Cardiac muscle cell (in vitro differentiated cells and primary cell): Measurements from ENCODE around the gene CD160. TPM values are rescaled to one million over a fixed set of nuclear protein-coding genes. Genes with fewer than 3 reads are reported as not detected.

Experiments
- DNase-seq, 2 donors: peaks; one replicate each; pipeline versions ENCODE4 v3.0.0 to v3.0.0-alpha.2; 2010 to 2017; ENCODE audit warnings: low read depth in 1 of 2, low spot score in 1 of 2
- H3K27ac ChIP-seq: fragments of 200-600 bp; sonication (generic); 2 replicates; pipeline ENCODE4 v1.5.1; 2016
- H3K27me3 ChIP-seq: fragments of 200-600 bp; sonication (generic); 2 replicates; pipeline ENCODE4 v1.6.0; 2016; ENCODE audit warnings: control low read depth
- H3K36me3 ChIP-seq: fragments of 200-600 bp; sonication (generic); 2 replicates; pipeline ENCODE4 v1.5.1; 2016; ENCODE audit warnings: control low read depth
- H3K4me1 ChIP-seq: fragments of 200-600 bp; sonication (generic); 2 replicates; pipeline ENCODE4 v1.8.1; 2017; ENCODE audit warnings: low read depth, mild to moderate bottlenecking, mixed run types
- H3K4me3 ChIP-seq: fragments of 200-600 bp; sonication (generic); 2 replicates; pipeline ENCODE4 v1.5.1; 2016; ENCODE audit warnings: mild to moderate bottlenecking
- H3K9me3 ChIP-seq: fragments of 200-600 bp; sonication (generic); 2 replicates; pipeline ENCODE4 v1.5.1; 2017; ENCODE audit warnings: low read depth, mild to moderate bottlenecking, control low read depth
- CTCF ChIP-seq: IDR thresholded peaks from 2 replicates; pipeline ENCODE4 v1.5.1; 2012; ENCODE audit warnings: low read depth, mild to moderate bottlenecking, low read length
- polyA plus RNA-seq: library from polyadenylated mRNA; unstranded; fragments of >200 nt; fragmentation: Nextera tagmentation; extraction: Ambion mirVana; gene quantifications from 2 replicates; pipeline ENCODE4 v1.2.1, GENCODE V29; 2016
- total RNA-seq: library from RNA; depleted of rRNA; stranded (reverse); fragments of >200 nt; gene quantifications from 2 replicates; pipeline ENCODE4 v1.2.3, GENCODE V29; 2016

CD160 gene
- total and polyA plus RNA-seq, 2 experiments from 2014 or later: 0.35 TPM; not detected in 1

GRCh38 chr1:145707183-145707867 is 12.0 kb upstream of the CD160 start, which contains the start of gene PDZK1:
Gene PDZK1 (minus strand): TSS chr1:145707368. CDS start chr1:145688021, 19,347 bp downstream.
- no peak for TF ChIP-seq CTCF
- no peak within 1 kb of the TSS for H3K4me3 ChIP-seq
- DNase-seq: no peak
- no peaks in the 10 kb centered on the region for H3K4me1 ChIP-seq
- no peak within 1 kb of the TSS for H3K27ac ChIP-seq
- no peaks in the 10 kb centered on the region for H3K9me3 ChIP-seq
- H3K27me3 ChIP-seq: no peaks in the 10 kb centered on the region
- H3K36me3 ChIP-seq: no peaks in the 10 kb centered on the region

- Histone ChIP-seq H3K4me3 (no peak overlapping the region), H3K27ac (no peak overlapping the region), H3K27me3 (no peaks in the 10 kb centered on the region), H3K9me3 (no peaks in the 10 kb centered on the region), H3K36me3 (no peaks in the 10 kb centered on the region), H3K4me1 (no peaks in the 10 kb centered on the region)
- DNase-seq: no peak
- TF ChIP-seq CTCF: no peak
Observed at GRCh38 chr1:145708063-145708462, 11.2 kb upstream of the CD160 start.

- no peak for TF ChIP-seq CTCF
- Histone ChIP-seq H3K27ac (no peak overlapping the region), H3K4me1 (no peaks in the 10 kb centered on the region), H3K36me3 (no peaks in the 10 kb centered on the region), H3K4me3 (no peak overlapping the region), H3K27me3 (no peaks in the 10 kb centered on the region), H3K9me3 (no peaks in the 10 kb centered on the region)
- no peak for DNase-seq
Observed at GRCh38 chr1:145710291-145711027, 8.8 kb upstream of the CD160 start.

GRCh38 chr1:145711213-145711651 is 8.1 kb upstream of the CD160 start:
- no peak for DNase-seq
- Histone ChIP-seq H3K4me3 (no peak overlapping the region), H3K4me1 (no peaks in the 10 kb centered on the region), H3K27me3 (no peaks in the 10 kb centered on the region), H3K27ac (no peak overlapping the region), H3K36me3 (no peaks in the 10 kb centered on the region), H3K9me3 (no peaks in the 10 kb centered on the region)
- no peak for TF ChIP-seq CTCF

- Histone ChIP-seq H3K4me1 (peaks cover 5% of the 10 kb centered on the region), H3K4me3 (no peak overlapping the region), H3K36me3 (no peaks in the 10 kb centered on the region), H3K9me3 (no peaks in the 10 kb centered on the region), H3K27ac (peak overlapping the region; percentile 60), H3K27me3 (no peaks in the 10 kb centered on the region)
- TF ChIP-seq CTCF: no peak
- DNase-seq: no peak
Observed at GRCh38 chr1:145714524-145715111, 4.7 kb upstream of the CD160 start.
